Peyer's patch (tissue), 4 donors: ENCODE results near the gene RMDN3.

Source experiments
- CTCF ChIP-seq, 6 experiments: fragments of 450-650 bp in 4 of 6; fragments of 200-600 bp in 2 of 6; sonication (generic) in 1 of 6; IDR thresholded peaks; one replicate each; pipeline ENCODE4 v1.5.1; 2017 to 2019; ENCODE audit warnings: antibody characterized with exemption in 6 of 6, mild to moderate bottlenecking in 3 of 6, moderate library complexity in 1 of 6
- POLR2A ChIP-seq, 2 donors: fragments of 450-650 bp; IDR thresholded peaks; one replicate each; pipeline ENCODE4 v1.5.1; 2017; ENCODE audit warnings: antibody characterized with exemption in 2 of 2, mild to moderate bottlenecking in 2 of 2, moderate library complexity in 2 of 2

- TF ChIP-seq CTCF (IDR thresholded peaks at IDR 0.05): no peak
- no peak for TF ChIP-seq POLR2A (IDR thresholded peaks at IDR 0.05)
Measured at GRCh38 chr15:40751745-40752144, 3.3 kb downstream of the RMDN3 start.
